Type B pancreatic cell (in vitro differentiated cells): ENCODE measurements around the gene PBOV1. TPM values are rescaled to one million over a fixed set of nuclear protein-coding genes. Genes with fewer than 3 reads are reported as not detected.

Experiments used
- DNase-seq: peaks from one replicate; pipeline ENCODE4 v3.0.0; 2021; ENCODE audit warnings: mixed read lengths; ENCODE audit not compliant: unreplicated experiment; ENCODE audit errors: extremely low spot score
- H3K27ac Mint-ChIP-seq: 2 replicates; pipeline ENCODE4 v1.8.0; 2021; ENCODE audit warnings: mild to moderate bottlenecking, mixed read lengths
- H3K27me3 Mint-ChIP-seq: 2 replicates; pipeline ENCODE4 v1.8.0; 2021; ENCODE audit warnings: mixed read lengths
- H3K36me3 Mint-ChIP-seq: 2 replicates; pipeline ENCODE4 v1.8.0; 2021; ENCODE audit warnings: mixed read lengths
- H3K4me1 Mint-ChIP-seq: one replicate; pipeline ENCODE4 v1.8.0; 2021; ENCODE audit warnings: mixed read lengths; ENCODE audit not compliant: unreplicated experiment
- H3K4me3 Mint-ChIP-seq: 2 replicates; pipeline ENCODE4 v1.8.0; 2021; ENCODE audit warnings: mild to moderate bottlenecking, mixed read lengths
- H3K9me3 Mint-ChIP-seq: 2 replicates; pipeline ENCODE4 v1.8.0; 2021; ENCODE audit warnings: mixed read lengths
- total RNA-seq: library from RNA; stranded (reverse); gene quantifications from 2 replicates; pipeline ENCODE4 v1.2.1, GENCODE V29; 2021; ENCODE audit warnings: low replicate concordance
- TF ChIP-seq, protein P1 (sequence below): fragments of 200-600 bp; sonication (generic); conservative IDR thresholded peaks from 2 replicates; pipeline ENCODE4 v1.5.0; 2021; ENCODE audit warnings: antibody characterized with exemption, mild to moderate bottlenecking

PBOV1 gene
- total RNA-seq, 1 donor from 2014 or later = not detected

GRCh38 chr6:138175596-138175995, 42.7 kb downstream of the PBOV1 start:
- Mint-ChIP-seq H3K36me3 (peaks cover 11% of the 10 kb centered on the region), H3K4me1 (no peaks in the 10 kb centered on the region), H3K27me3 (peaks cover 11% of the 10 kb centered on the region), H3K9me3 (peaks cover 14% of the 10 kb centered on the region), H3K27ac (no peak overlapping the region), H3K4me3 (no peak overlapping the region)
- TF ChIP-seq, protein P1, sequence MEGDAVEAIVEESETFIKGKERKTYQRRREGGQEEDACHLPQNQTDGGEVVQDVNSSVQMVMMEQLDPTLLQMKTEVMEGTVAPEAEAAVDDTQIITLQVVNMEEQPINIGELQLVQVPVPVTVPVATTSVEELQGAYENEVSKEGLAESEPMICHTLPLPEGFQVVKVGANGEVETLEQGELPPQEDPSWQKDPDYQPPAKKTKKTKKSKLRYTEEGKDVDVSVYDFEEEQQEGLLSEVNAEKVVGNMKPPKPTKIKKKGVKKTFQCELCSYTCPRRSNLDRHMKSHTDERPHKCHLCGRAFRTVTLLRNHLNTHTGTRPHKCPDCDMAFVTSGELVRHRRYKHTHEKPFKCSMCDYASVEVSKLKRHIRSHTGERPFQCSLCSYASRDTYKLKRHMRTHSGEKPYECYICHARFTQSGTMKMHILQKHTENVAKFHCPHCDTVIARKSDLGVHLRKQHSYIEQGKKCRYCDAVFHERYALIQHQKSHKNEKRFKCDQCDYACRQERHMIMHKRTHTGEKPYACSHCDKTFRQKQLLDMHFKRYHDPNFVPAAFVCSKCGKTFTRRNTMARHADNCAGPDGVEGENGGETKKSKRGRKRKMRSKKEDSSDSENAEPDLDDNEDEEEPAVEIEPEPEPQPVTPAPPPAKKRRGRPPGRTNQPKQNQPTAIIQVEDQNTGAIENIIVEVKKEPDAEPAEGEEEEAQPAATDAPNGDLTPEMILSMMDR = no peak
- DNase-seq = no peak

Other genes starting within 250 kb of the PBOV1 start
- gene PERP, start 111.1 kb downstream of the PBOV1 start, total RNA-seq = 86.8 and 293 TPM in 2 replicates
- gene ARFGEF3, start 56.6 kb downstream of the PBOV1 start, total RNA-seq = 24.0 and 31.7 TPM in 2 replicates
- not detected in 2 replicates for gene SMIM28, start 159.4 kb upstream of the PBOV1 start, total RNA-seq
- gene HEBP2, start 185.7 kb upstream of the PBOV1 start, total RNA-seq = 68.9 and 112 TPM in 2 replicates